ENCODE data around the gene OR4D5.

The OR4D5 gene

DNA sequence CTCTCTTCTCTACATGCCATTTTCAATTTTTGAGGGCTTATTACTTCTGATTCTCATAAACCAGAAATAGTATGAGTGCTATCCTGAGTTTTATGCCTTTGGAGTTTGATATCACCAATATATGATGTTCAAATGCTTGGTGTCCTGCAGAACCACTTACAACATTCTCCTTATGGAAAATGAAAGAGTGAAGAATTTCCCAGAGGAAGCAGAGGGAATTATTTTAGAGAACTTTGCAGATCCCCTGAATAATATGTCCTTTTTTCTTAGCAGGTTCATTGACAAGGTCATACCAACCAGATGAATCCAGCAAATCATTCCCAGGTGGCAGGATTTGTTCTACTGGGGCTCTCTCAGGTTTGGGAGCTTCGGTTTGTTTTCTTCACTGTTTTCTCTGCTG, at the start of gene OR4D5:
Gene OR4D5 (plus strand): TSS at position 301 of the 400 bp plus-strand sequence. CDS start 0 bp downstream, at position 301.
- Mint-ChIP-seq H3K4me1 (no peaks in the 10 kb centered on the region), H3K27ac (no peak within 1 kb of the TSS), H3K27me3 (peaks cover 2% of the 10 kb centered on the region), H3K36me3 (ENCODE audit: low read depth) (no peaks in the 10 kb centered on the region), H3K9me3 (no peaks in the 10 kb centered on the region), H3K4me3 (no peak within 1 kb of the TSS)
- DNase-seq (no peak), ATAC-seq (no peak)

DNA sequence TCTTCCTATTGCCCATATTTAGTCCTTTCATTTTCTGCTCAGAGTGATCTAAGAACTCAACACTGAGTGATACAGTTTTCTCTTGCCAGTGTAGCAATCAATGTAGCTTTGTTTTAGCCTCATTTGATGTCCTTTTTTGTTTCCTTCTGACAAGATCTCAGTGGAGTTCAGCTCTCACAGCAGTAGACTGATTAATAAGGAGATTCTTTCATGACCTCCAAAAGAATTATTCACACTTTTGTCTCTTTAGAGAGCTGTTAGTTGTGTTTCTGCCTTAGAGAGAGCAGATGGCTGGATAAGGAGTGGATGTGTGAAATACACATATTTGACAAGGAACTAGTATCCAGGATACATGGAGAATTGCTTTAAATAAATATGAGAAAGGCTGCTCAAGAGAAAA, 47.4 kb upstream of the OR4D5 start:
- no peak for ATAC-seq
- Mint-ChIP-seq H3K36me3 (ENCODE audit: low read depth) (no peaks in the 10 kb centered on the region), H3K27me3 (peaks cover 8% of the 10 kb centered on the region), H3K27ac (no peak overlapping the region), H3K4me3 (no peak overlapping the region), H3K9me3 (no peaks in the 10 kb centered on the region), H3K4me1 (no peaks in the 10 kb centered on the region)
- no peak for DNase-seq

DNA sequence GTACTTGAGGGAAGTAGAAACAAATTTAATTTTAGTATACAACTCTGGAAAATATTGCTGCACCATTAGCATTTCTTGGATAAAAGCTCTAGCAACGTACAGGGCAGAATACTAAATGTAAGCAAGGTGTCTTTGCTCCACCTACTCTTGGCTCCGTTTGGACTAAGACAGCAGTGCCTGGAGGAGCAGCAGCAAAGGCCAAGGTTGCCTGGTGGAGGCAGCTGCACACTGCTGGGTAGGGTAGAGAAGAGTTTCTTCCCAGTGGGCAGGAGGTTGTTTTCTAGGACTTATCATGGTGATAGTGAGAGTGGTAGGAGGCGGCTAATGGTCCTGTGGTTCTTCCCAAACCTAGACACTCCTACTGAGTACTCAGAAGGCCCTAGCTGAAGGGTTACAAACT, 39.6 kb upstream of the OR4D5 start:
- ATAC-seq: no peak
- H3K27ac Mint-ChIP-seq: no peak overlapping the region
- no peak overlapping the region for H3K4me3 Mint-ChIP-seq
- no peaks in the 10 kb centered on the region for H3K9me3 Mint-ChIP-seq
- H3K4me1 Mint-ChIP-seq: no peaks in the 10 kb centered on the region
- no peak for DNase-seq
- H3K36me3 Mint-ChIP-seq (ENCODE audit: low read depth): no peaks in the 10 kb centered on the region
- H3K27me3 Mint-ChIP-seq: no peaks in the 10 kb centered on the region

DNA sequence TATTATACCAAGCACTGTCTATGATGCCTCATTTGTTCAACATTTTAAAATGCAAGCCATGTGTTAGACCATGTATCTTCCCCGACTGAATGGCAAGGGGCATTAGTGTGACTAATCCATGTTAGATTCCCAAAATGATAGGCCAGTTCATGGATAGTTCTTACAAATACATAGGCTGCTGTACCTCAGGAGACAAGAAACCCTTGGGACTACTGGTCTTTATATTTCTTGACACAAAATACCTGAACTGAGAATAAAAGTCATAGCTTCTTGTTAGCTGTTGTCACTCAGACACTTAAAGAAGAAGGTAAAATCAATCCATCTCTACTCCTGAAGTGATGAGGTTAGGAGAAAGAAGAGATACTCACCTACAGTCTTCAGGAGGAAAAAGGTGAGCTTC, 37.5 kb upstream of the OR4D5 start, which contains the start of gene OR8D4:
Gene OR8D4 (plus strand): TSS at position 301 of the 400 bp plus-strand sequence. CDS start 4,265 bp downstream, outside the sequence.
- no peak within 1 kb of the TSS for H3K4me3 Mint-ChIP-seq
- no peak for DNase-seq
- no peaks in the 10 kb centered on the region for H3K4me1 Mint-ChIP-seq
- no peak within 1 kb of the TSS for H3K27ac Mint-ChIP-seq
- no peaks in the 10 kb centered on the region for H3K27me3 Mint-ChIP-seq
- no peak for ATAC-seq
- H3K9me3 Mint-ChIP-seq: no peaks in the 10 kb centered on the region
- H3K36me3 Mint-ChIP-seq (ENCODE audit: low read depth): no peaks in the 10 kb centered on the region

DNA sequence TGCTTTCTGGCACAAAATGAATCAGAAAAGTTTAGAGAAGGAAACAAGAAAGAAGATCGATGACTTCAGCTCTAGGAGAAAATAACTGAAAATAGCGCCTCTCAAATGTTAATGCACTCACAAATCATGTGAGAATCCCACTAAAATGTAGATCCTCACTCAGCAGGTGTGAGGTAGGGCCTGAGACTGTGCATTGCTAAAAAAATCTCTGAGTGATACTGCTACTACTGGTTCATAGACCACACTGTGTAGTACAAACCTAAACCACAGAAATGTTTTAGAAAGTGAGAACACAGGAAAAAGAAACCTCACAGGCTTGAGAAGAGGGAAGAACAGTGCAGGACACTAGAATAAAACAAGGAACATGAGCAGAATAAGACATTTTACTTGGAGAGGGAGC, 35.5 kb upstream of the OR4D5 start:
- peaks cover 2% of the 10 kb centered on the region for H3K27me3 Mint-ChIP-seq
- no peaks in the 10 kb centered on the region for H3K9me3 Mint-ChIP-seq
- no peaks in the 10 kb centered on the region for H3K4me1 Mint-ChIP-seq
- no peak overlapping the region for H3K27ac Mint-ChIP-seq
- ATAC-seq (no peak), DNase-seq (no peak)
- no peak overlapping the region for H3K4me3 Mint-ChIP-seq
- H3K36me3 Mint-ChIP-seq (ENCODE audit: low read depth): no peaks in the 10 kb centered on the region

DNA sequence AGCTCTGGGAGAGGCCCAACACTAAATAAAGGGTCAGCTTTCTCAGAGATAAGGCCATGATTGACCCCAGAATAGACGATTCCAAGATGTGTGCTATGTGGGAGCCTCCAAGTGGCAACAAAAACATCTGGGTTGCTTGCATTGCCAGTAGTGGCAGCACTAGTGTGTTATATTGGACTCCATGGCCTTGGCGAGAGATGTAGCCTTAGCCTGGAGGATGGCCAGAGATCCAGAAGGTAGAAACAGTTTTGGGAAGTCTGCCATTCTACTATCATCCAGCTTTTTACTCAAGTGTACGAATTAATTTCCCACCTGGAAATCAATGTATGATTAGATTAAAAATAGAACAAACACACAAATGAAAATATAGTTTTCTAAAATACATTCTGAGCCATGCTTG, 34.5 kb upstream of the OR4D5 start:
- Mint-ChIP-seq H3K27me3 (peaks cover 2% of the 10 kb centered on the region), H3K9me3 (no peaks in the 10 kb centered on the region), H3K4me1 (no peaks in the 10 kb centered on the region), H3K36me3 (ENCODE audit: low read depth) (no peaks in the 10 kb centered on the region), H3K27ac (no peak overlapping the region), H3K4me3 (no peak overlapping the region)
- no peak for ATAC-seq
- DNase-seq: no peak

DNA sequence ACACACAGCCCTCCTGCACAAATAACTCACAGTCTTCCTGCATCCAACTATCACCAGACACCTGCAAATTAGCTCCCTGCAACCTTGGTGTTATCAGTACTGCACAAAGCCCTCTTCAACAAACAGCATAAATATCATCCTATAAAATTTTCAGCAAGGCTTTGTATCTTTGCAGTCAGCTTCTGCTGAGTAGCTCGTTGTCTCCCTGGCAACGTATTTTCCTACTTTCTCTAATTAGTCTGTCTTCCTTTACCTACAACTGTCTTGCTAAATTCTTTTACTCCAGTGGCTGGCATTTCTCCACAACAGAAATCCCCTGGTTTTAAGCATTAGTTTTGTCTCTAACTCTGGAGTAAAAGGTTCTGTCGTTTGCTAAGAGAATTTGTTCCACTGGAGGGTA, 33.6 kb upstream of the OR4D5 start:
- no peak overlapping the region for H3K4me3 Mint-ChIP-seq
- no peaks in the 10 kb centered on the region for H3K9me3 Mint-ChIP-seq
- H3K36me3 Mint-ChIP-seq (ENCODE audit: low read depth): no peaks in the 10 kb centered on the region
- peaks cover 2% of the 10 kb centered on the region for H3K27me3 Mint-ChIP-seq
- H3K4me1 Mint-ChIP-seq: no peaks in the 10 kb centered on the region
- H3K27ac Mint-ChIP-seq: no peak overlapping the region
- ATAC-seq (no peak), DNase-seq (no peak)

DNA sequence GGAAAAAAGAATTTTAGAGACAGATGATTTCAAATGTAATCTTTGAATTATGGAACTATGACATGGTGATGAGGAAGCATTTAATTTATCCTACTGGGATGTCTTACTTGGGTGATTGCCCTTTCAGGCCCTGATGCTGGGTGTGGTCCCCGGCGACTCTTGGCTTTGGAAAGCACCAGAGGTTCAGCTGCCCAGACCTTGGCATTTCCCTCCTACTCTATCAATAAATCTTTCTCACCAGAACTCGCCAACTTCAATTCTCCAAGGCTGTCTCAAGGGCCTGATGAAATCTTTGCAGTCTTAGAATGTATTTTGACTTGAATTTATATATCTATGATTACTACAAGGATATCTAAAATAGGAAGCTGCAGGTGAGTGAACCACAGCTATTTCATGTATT, 18.5 kb upstream of the OR4D5 start:
- H3K36me3 Mint-ChIP-seq (ENCODE audit: low read depth): no peaks in the 10 kb centered on the region
- H3K27me3 Mint-ChIP-seq: no peaks in the 10 kb centered on the region
- no peak for DNase-seq
- no peaks in the 10 kb centered on the region for H3K9me3 Mint-ChIP-seq
- H3K4me3 Mint-ChIP-seq: no peak overlapping the region
- no peak for ATAC-seq
- no peak overlapping the region for H3K27ac Mint-ChIP-seq
- no peaks in the 10 kb centered on the region for H3K4me1 Mint-ChIP-seq

DNA sequence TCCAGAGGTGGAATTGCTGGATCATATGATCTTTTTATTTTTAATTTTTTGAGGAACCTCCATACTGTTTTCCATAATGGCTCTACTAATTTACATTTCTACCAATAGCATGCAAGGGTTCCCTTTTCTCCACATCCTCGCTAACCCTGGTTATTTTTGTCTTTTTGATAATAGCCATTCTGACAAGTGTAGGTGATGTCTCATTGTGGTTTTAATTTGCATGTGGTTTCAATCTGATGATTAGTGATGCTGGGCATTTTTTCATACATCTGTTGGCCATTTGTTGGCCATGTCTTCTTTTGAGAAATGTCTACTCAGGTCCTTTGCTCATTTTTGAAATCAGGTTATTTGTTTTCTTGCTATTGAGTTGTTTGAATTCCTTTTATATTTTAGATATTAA, 15.4 kb upstream of the OR4D5 start:
- DNase-seq: no peak
- ATAC-seq: no peak
- H3K9me3 Mint-ChIP-seq: no peaks in the 10 kb centered on the region
- H3K36me3 Mint-ChIP-seq (ENCODE audit: low read depth): no peaks in the 10 kb centered on the region
- no peaks in the 10 kb centered on the region for H3K27me3 Mint-ChIP-seq
- H3K4me3 Mint-ChIP-seq: no peak overlapping the region
- H3K4me1 Mint-ChIP-seq: no peaks in the 10 kb centered on the region
- H3K27ac Mint-ChIP-seq: no peak overlapping the region

DNA sequence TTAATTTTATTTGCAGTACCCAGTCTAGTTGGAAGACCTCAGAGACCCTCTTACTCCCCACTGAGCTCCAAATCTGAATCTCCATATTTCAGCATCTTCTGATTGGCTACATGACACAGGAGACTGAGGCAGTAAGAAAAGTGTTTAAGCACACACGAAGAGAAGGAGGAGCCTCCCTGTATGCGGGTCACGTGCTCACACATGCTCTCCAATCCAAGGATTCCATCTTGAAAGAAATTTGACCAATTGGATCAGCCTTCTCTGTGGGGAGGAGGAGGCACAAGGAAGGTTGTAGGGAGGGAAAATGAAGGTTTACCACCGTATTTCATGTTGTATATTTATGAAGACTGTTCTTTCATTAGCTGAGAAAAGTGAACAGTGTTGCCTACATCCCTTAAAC, 3.0 kb downstream of the OR4D5 start:
- no peak overlapping the region for H3K4me3 Mint-ChIP-seq
- peaks cover 8% of the 10 kb centered on the region for H3K27me3 Mint-ChIP-seq
- H3K27ac Mint-ChIP-seq: no peak overlapping the region
- H3K9me3 Mint-ChIP-seq: no peaks in the 10 kb centered on the region
- no peaks in the 10 kb centered on the region for H3K36me3 Mint-ChIP-seq (ENCODE audit: low read depth)
- no peaks in the 10 kb centered on the region for H3K4me1 Mint-ChIP-seq
- DNase-seq: no peak
- no peak for ATAC-seq

DNA sequence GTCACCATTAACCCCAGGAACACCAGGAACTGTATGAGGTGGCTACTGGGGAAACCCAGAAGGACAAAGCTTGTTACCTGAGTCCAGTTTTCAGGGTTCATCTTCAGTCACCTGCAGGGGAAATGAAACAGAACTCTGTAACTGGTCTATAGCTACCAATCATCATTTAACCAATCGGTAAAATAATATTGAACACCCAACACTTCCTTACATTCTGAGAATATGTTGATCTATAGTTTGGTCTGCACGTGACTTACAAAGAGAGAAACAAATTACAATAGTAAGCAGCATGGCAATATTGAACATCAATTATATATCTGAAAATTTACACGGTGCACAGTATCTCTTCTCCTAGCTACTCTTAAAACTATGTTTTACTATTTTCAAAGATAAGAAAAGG, 4.3 kb downstream of the OR4D5 start, which contains the start of gene OR6T1:
Gene OR6T1 (minus strand): TSS at position 101 of the 400 bp plus-strand sequence. CDS start 0 bp downstream, at position 101.
- Mint-ChIP-seq H3K36me3 (ENCODE audit: low read depth) (no peaks in the 10 kb centered on the region), H3K27me3 (peaks cover 10% of the 10 kb centered on the region), H3K9me3 (no peaks in the 10 kb centered on the region), H3K4me3 (no peak within 1 kb of the TSS), H3K27ac (no peak within 1 kb of the TSS), H3K4me1 (no peaks in the 10 kb centered on the region)
- ATAC-seq (no peak), DNase-seq (no peak)

DNA sequence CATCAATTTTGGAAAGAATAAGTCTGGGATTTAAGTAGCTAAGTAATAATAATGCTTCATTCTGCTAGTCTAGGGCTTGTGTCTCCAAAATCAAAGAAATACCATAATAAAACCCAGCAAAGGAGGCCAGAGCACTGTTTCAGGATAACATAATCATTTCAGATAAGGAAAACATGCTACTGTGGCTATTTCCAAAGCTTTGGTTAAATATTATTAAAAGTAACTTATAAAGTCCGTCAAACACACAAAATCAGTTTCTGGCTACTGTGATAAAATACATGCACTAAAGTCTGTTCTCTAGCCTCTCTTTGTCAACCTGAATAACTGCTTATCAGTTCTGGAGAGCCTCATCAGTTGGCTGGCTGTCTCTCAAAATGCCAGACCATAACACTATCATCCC, 5.7 kb downstream of the OR4D5 start:
- H3K4me3 Mint-ChIP-seq: no peak overlapping the region
- H3K4me1 Mint-ChIP-seq: no peaks in the 10 kb centered on the region
- DNase-seq (no peak), ATAC-seq (no peak)
- H3K27ac Mint-ChIP-seq: no peak overlapping the region
- peaks cover 10% of the 10 kb centered on the region for H3K27me3 Mint-ChIP-seq
- H3K36me3 Mint-ChIP-seq (ENCODE audit: low read depth): no peaks in the 10 kb centered on the region
- no peaks in the 10 kb centered on the region for H3K9me3 Mint-ChIP-seq

DNA sequence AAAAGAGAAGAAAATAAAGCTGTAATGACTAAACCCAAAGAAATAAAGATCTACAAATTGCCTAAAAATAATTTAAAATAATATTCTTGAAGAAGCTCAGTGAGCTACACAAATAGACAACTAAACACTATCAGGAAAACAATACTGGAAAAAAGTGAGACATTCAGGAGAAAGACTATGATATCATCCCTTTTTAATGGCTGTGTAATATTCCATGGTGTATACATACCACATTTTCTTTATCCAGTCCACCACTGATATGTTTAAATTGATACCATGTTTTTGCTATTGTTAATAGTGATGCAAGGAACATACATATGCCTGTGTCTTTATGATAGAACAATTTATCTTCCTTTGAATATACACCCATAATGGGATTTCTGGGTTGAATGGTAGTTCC, 17.3 kb downstream of the OR4D5 start:
- DNase-seq (no peak), ATAC-seq (no peak)
- no peaks in the 10 kb centered on the region for H3K4me1 Mint-ChIP-seq
- no peak overlapping the region for H3K27ac Mint-ChIP-seq
- H3K9me3 Mint-ChIP-seq: peaks cover 17% of the 10 kb centered on the region
- H3K4me3 Mint-ChIP-seq: no peak overlapping the region
- H3K36me3 Mint-ChIP-seq (ENCODE audit: low read depth): no peaks in the 10 kb centered on the region
- H3K27me3 Mint-ChIP-seq: peaks cover 2% of the 10 kb centered on the region

DNA sequence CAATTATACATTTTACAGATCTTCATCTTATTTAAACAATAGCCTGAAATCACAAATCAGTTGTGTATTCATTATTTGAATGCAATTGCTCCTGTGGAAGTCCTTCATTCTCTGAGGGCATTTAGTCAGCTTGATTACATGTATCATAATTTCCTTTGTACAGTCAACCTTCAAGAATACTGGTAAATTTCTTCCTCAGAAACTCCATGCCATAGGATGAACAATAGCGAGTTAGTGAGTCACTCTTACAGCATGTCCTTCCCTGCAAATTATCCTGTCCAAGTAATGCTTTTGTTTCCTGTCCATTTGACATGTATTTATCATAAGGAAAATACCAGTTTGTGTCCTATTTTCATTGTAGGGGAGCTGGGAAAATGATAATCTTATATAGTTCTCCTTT, 34.4 kb downstream of the OR4D5 start:
- no peak for DNase-seq
- Mint-ChIP-seq H3K27me3 (no peaks in the 10 kb centered on the region), H3K9me3 (no peaks in the 10 kb centered on the region), H3K36me3 (ENCODE audit: low read depth) (no peaks in the 10 kb centered on the region), H3K27ac (no peak overlapping the region), H3K4me1 (no peaks in the 10 kb centered on the region), H3K4me3 (no peak overlapping the region)
- no peak for ATAC-seq

DNA sequence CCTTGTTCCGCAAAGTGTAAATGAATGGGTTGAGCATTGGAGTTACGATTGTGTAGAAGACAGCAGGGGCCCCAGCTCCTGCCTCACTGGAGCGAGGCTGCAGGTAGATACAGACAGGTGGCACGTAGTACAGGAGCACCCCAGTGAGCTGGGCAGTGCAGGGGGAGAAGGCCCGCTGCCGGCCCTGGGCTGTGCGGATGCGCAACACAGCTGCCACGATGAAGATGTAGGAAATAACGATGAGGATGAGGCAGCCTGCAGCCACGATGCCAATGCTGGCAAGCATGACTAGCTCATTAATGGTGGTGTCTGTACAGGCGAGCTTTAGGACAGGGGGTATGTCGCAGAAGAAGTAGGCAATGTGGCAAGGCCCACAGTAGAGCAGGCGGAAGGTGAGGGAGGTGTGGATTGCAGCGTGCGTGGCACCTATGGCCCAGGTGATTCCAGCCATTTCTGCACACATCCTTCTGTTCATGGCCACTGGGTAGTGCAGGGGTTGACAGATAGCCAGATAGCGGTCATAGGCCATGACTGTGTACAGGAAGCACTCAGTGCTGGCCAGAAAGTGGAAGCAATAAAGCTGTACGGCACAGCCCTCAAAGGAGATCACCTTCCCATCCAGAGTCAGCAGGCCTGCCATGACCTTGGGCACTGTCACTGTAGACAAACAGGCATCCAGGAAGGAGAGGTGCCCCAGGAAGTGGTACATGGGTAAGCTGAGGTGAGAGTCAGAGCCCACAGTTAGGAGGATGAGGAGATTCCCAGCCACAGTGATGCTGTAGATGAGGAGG, 37.5 kb downstream of the OR4D5 start:
- Mint-ChIP-seq H3K36me3 (ENCODE audit: low read depth) (no peaks in the 10 kb centered on the region), H3K27me3 (no peaks in the 10 kb centered on the region), H3K9me3 (no peaks in the 10 kb centered on the region), H3K4me3 (no peak overlapping the region), H3K4me1 (no peaks in the 10 kb centered on the region), H3K27ac (no peak overlapping the region)
- no peak for ATAC-seq
- DNase-seq: no peak

All from activated naive CD8-positive, alpha-beta T cell treated with anti-CD3 and anti-CD28 coated beads, Interleukin-2, amount 50 U/mL, for 24 hours (primary cell).